ENCODE results near the gene PIK3R3.

The PIK3R3 gene

DNA sequence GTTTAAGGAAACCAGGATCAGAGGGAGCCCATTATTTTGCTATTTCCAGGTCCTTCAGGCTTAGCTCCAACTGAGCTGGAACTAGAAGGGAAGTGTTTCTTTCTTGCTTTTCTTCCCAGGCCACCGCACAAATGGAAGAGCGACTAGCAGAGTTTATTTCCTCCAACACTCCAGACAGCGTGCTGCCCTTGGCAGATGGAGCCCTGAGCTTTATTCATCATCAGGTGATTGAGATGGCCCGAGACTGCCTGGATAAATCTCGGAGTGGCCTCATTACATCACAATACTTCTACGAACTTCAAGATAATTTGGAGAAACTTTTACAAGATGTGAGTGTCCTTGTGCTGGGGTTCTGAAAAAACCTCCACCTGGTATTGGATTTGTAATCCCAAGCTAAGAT, 121.8 kb downstream of the PIK3R3 start:
- Histone ChIP-seq H3K4me1 (ENCODE audit: control insufficient read depth in 1 of 2, insufficient read depth in 1 of 2, low read depth in 1 of 2, low read length in 1 of 2) (no peaks in the 10 kb centered on the region), H3K9me3 (no peaks in the 10 kb centered on the region), H3K36me3 (peaks cover 73% of the 10 kb centered on the region), H3K4me3 (ENCODE audit: low read depth in 1 of 2, low read length in 1 of 2) (no peak overlapping the region), H3K27ac (no peak overlapping the region), H3K27me3 (no peaks in the 10 kb centered on the region)
- TF ChIP-seq, protein P1, sequence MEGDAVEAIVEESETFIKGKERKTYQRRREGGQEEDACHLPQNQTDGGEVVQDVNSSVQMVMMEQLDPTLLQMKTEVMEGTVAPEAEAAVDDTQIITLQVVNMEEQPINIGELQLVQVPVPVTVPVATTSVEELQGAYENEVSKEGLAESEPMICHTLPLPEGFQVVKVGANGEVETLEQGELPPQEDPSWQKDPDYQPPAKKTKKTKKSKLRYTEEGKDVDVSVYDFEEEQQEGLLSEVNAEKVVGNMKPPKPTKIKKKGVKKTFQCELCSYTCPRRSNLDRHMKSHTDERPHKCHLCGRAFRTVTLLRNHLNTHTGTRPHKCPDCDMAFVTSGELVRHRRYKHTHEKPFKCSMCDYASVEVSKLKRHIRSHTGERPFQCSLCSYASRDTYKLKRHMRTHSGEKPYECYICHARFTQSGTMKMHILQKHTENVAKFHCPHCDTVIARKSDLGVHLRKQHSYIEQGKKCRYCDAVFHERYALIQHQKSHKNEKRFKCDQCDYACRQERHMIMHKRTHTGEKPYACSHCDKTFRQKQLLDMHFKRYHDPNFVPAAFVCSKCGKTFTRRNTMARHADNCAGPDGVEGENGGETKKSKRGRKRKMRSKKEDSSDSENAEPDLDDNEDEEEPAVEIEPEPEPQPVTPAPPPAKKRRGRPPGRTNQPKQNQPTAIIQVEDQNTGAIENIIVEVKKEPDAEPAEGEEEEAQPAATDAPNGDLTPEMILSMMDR (IDR thresholded peaks at IDR 0.05): no peak

DNA sequence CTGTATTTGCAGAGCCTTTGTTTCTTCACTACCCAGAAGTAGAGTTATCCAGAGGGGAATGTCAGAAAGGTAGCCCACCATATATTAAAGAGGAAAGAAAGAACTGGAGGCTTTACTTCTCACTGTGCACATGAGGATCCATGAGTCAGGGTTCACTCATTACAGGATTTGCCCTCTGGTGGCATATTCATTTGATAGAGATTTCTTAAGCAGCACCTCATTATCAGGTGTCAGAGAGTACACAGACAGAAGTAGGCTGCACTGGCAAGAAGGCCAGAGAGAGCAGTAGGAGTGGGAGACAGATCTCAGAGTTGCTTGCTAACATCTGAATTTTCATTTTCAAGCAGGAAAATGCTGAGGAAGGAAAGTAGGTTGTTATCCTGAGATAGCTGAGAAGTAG, 123.8 kb downstream of the PIK3R3 start:
- H3K27ac ChIP-seq: no peak overlapping the region
- TF ChIP-seq, protein P1 (IDR thresholded peaks at IDR 0.05): no peak

GRCh38 chr1:46005594-46005993, 126.8 kb downstream of the PIK3R3 start:
- no peak overlapping the region for H3K4me3 ChIP-seq (ENCODE audit: low read depth in 1 of 2, low read length in 1 of 2)
- TF ChIP-seq, protein P1 (IDR thresholded peaks at IDR 0.05): no peak
- no peak overlapping the region for H3K27ac ChIP-seq
- peaks cover 62% of the 10 kb centered on the region for H3K36me3 ChIP-seq
- no peaks in the 10 kb centered on the region for H3K9me3 ChIP-seq
- H3K27me3 ChIP-seq: no peaks in the 10 kb centered on the region
- peaks cover 11 to 15% of the 10 kb centered on the region in 2 experiments for H3K4me1 ChIP-seq (ENCODE audit: control insufficient read depth in 1 of 2, insufficient read depth in 1 of 2, low read depth in 1 of 2, low read length in 1 of 2)

More for the DNA sequence above, 123.8 kb downstream of the PIK3R3 start:
- peaks cover 3% of the 10 kb centered on the region in 2 experiments for H3K4me1 ChIP-seq (ENCODE audit: control insufficient read depth in 1 of 2, insufficient read depth in 1 of 2, low read depth in 1 of 2, low read length in 1 of 2)
- peaks cover 83% of the 10 kb centered on the region for H3K36me3 ChIP-seq
- no peaks in the 10 kb centered on the region for H3K27me3 ChIP-seq
- no peaks in the 10 kb centered on the region for H3K9me3 ChIP-seq
- H3K4me3 ChIP-seq (ENCODE audit: low read depth in 1 of 2, low read length in 1 of 2): no peak overlapping the region

DNA sequence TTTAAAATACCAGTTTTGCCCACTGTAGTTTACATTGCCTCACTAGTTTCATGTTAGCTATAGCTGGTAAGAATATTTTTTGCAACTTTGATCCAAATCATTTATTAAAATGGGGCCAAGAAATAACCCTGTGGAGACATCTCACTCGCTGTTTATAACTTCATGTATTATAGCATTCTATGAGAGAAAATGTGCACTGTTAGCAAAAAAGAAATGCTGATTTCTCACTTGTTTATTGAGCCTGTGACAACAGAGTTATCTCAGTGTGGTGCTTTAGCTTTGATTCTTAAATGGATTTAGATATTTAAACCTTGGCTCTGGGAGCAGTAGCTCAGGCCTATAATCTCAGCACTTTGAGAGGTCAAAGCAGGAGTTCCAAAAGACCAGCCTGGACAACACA, 127.9 kb downstream of the PIK3R3 start:
- Histone ChIP-seq H3K36me3 (peaks cover 62% of the 10 kb centered on the region), H3K27ac (no peak overlapping the region), H3K4me3 (ENCODE audit: low read depth in 1 of 2, low read length in 1 of 2) (no peak overlapping the region), H3K27me3 (no peaks in the 10 kb centered on the region), H3K4me1 (ENCODE audit: control insufficient read depth in 1 of 2, insufficient read depth in 1 of 2, low read depth in 1 of 2, low read length in 1 of 2) (peaks cover 11 to 15% of the 10 kb centered on the region in 2 experiments), H3K9me3 (no peaks in the 10 kb centered on the region)
- TF ChIP-seq, protein P1 (IDR thresholded peaks at IDR 0.05): no peak

GRCh38 chr1:46003315-46003714, 129.1 kb downstream of the PIK3R3 start:
- Histone ChIP-seq H3K27ac (no peak overlapping the region), H3K4me3 (ENCODE audit: low read depth in 1 of 2, low read length in 1 of 2) (no peak overlapping the region), H3K36me3 (peaks cover 58% of the 10 kb centered on the region), H3K4me1 (ENCODE audit: control insufficient read depth in 1 of 2, insufficient read depth in 1 of 2, low read depth in 1 of 2, low read length in 1 of 2) (peaks cover 11 to 15% of the 10 kb centered on the region in 2 experiments), H3K9me3 (no peaks in the 10 kb centered on the region), H3K27me3 (no peaks in the 10 kb centered on the region)
- TF ChIP-seq, protein P1 (IDR thresholded peaks at IDR 0.05): no peak

All from neutrophil (primary cell).